ENCODE data around the gene ZNF32. TPM values are rescaled to one million over a fixed set of nuclear protein-coding genes. Genes with fewer than 3 reads are reported as not detected.

ZNF32 gene
- total and polyA plus RNA-seq, 3 experiments from 2014 or later, result 17.4 to 86.3 (median 17.7) TPM

DNA sequence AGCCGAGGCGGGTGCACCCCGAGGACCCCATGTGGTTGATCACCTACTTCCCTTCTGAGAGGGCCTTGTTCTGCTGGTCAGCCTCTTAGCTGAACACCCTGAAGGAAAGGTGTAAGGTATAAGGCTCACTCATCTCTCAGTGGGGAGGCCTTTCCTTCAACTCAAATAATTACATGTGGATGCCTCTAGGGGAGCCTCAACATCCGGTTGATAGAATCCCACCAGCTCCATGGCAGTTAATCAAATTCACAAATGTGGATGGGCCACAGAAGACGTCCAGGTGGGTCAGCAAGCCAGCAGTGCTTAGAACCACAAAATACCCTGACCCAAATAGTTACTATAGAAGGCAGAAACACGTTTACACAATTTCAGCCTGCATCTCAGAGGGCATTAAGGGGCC lies 37.7 kb upstream of the ZNF32 start:
- Mint-ChIP-seq H3K4me1 (peaks cover 3 to 12% (median 11%) of the 10 kb centered on the region in 3 donors), H3K27me3 (peaks cover 16 to 22% of the 10 kb centered on the region in 2 donors), H3K36me3 (peaks cover 0 to 5% (median 0%) of the 10 kb centered on the region in 3 donors), H3K27ac (no peak overlapping the region), H3K4me3 (peak overlapping the region in 2 of 7 donors; percentile 45 to 53), H3K9me3 (no peaks in the 10 kb centered on the region)
- Histone ChIP-seq H3K4me1 (ENCODE audit: insufficient read depth, low read length) (no peaks in the 10 kb centered on the region), H3K36me3 (ENCODE audit: insufficient read depth, low read length) (no peaks in the 10 kb centered on the region), H3K9me3 (ENCODE audit: low read length) (no peaks in the 10 kb centered on the region), H3K27me3 (ENCODE audit: insufficient read depth, low read length, poor library complexity, severe bottlenecking) (no peaks in the 10 kb centered on the region), H3K27ac (ENCODE audit: low read depth, low read length) (no peak overlapping the region), H3K4me3 (ENCODE audit: low read length) (no peak overlapping the region)
- DNase-seq, result no peak
- ChIA-PET POLR2A (no interaction called here), CTCF (interaction anchor here (0.9 to 1.7 kb wide), 3 partner anchors 625 to 1180 kb away, joined by 4 to 5 read pairs (median 4); no protein-coding TSS in a partner anchor)

DNA sequence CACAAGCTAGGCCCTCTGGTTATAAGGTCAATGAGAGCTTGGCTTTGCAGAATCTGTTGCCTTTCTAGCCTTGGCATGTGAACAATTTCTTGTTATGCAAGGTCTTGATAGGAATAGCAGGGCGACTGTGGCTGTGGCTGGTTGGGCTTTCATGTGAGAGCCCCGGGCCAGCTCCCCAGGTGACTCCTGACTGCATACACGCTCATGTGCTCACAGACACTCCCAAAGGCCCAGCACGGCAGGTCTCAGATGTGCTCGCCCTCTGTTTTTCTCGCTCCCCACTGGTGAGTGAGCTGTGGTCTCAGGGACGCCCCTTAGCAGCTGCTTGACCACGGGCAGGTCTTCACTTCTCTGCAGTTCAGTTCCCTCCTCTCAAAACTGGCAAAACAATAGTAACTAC lies 37.1 kb upstream of the ZNF32 start:
- Mint-ChIP-seq H3K27ac (no peak overlapping the region), H3K4me3 (peak overlapping the region in 1 of 7 donors; percentile 40), H3K4me1 (peaks cover 3 to 12% (median 11%) of the 10 kb centered on the region in 3 donors), H3K9me3 (no peaks in the 10 kb centered on the region), H3K36me3 (peaks cover 0 to 5% (median 0%) of the 10 kb centered on the region in 3 donors), H3K27me3 (peaks cover 17 to 18% of the 10 kb centered on the region in 2 donors)
- CTCF ChIA-PET, result interaction anchor here (0.9 to 1.7 kb wide), 3 partner anchors 626 to 1180 kb away, joined by 4 to 5 read pairs (median 4); no protein-coding TSS in a partner anchor
- Histone ChIP-seq H3K27me3 (ENCODE audit: insufficient read depth, low read length, poor library complexity, severe bottlenecking) (no peaks in the 10 kb centered on the region), H3K4me3 (ENCODE audit: low read length) (no peak overlapping the region), H3K36me3 (ENCODE audit: insufficient read depth, low read length) (no peaks in the 10 kb centered on the region), H3K27ac (ENCODE audit: low read depth, low read length) (no peak overlapping the region), H3K9me3 (ENCODE audit: low read length) (no peaks in the 10 kb centered on the region), H3K4me1 (ENCODE audit: insufficient read depth, low read length) (no peaks in the 10 kb centered on the region)
- DNase-seq, result no peak
- POLR2A ChIA-PET, result interaction anchor here (0.5 kb wide), 1 partner anchor 72 kb away, joined by 6 read pairs; no protein-coding TSS in a partner anchor

DNA sequence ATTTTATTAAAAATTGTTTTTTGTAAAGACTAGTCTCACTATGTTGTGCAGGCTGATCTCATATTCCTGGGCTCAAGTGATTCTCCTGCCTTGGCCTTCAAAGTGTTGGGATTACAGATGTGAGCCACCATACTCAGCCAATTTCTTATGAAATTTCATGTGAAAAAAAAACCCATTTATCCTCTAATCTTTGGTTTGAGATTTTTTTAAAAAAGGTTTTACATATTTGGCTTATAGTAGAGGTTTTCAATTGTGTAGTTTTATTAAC lies 35.5 kb upstream of the ZNF32 start:
- Mint-ChIP-seq H3K4me3 (no peak overlapping the region), H3K9me3 (no peaks in the 10 kb centered on the region), H3K36me3 (no peaks in the 10 kb centered on the region), H3K27me3 (peaks cover 21 to 22% of the 10 kb centered on the region in 2 donors), H3K27ac (no peak overlapping the region), H3K4me1 (peaks cover 0 to 3% (median 1%) of the 10 kb centered on the region in 3 donors)
- Histone ChIP-seq H3K27me3 (ENCODE audit: insufficient read depth, low read length, poor library complexity, severe bottlenecking) (no peaks in the 10 kb centered on the region), H3K27ac (ENCODE audit: low read depth, low read length) (no peak overlapping the region), H3K4me3 (ENCODE audit: low read length) (no peak overlapping the region), H3K4me1 (ENCODE audit: insufficient read depth, low read length) (no peaks in the 10 kb centered on the region), H3K36me3 (ENCODE audit: insufficient read depth, low read length) (no peaks in the 10 kb centered on the region), H3K9me3 (ENCODE audit: low read length) (no peaks in the 10 kb centered on the region)
- ChIA-PET CTCF (no interaction called here), POLR2A (no interaction called here)
- DNase-seq, result no peak

DNA sequence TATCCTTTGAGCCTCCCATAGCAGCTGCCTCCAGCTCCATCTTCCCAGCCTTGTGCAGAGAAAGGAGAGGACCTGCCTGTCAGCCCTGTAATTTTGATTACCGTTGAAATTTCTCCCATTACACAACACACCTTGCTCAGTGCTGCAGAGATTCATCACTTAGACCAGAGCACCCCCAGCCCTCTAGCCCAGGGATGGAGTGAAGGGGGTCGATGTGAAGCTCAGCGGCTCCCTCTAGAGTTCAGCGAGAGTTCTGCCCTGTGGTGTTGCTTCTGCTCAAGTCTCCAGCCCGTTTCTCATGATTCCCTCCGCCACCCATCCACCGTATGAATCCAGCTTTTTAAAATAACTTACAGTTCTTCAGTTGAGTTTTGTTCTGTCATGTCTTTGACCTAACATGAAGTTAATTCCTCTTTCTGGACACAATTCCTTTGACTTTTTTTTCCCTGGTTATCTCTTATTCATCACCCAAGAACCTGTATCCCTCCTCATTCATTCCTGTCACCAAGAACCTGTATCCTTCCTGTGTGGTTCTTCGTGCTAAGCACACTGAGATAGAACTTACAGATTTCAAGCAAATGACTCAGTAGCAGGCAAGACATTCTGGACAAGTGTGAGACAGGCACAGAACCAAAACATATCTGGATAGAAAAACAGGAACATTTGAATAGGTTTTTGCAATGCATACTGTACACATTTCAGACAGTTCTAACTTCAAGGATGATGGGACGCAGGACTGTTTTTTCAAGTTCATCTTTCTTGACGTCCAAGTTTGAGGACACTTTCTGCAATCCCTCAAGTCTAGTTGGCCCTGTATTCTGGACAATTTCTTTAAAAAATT lies 35.0 kb upstream of the ZNF32 start:
- Histone ChIP-seq H3K4me3 (ENCODE audit: low read length) (no peak overlapping the region), H3K9me3 (ENCODE audit: low read length) (no peaks in the 10 kb centered on the region), H3K27ac (ENCODE audit: low read depth, low read length) (no peak overlapping the region), H3K4me1 (ENCODE audit: insufficient read depth, low read length) (no peaks in the 10 kb centered on the region), H3K36me3 (ENCODE audit: insufficient read depth, low read length) (no peaks in the 10 kb centered on the region), H3K27me3 (ENCODE audit: insufficient read depth, low read length, poor library complexity, severe bottlenecking) (no peaks in the 10 kb centered on the region)
- CTCF ChIA-PET, result interaction anchor here (0.7 to 1.7 kb wide), 5 partner anchors 10 to 1198 kb away, joined by 3 to 9 read pairs (median 3); no protein-coding TSS in a partner anchor
- no peaks in the 10 kb centered on the region for H3K9me3 Mint-ChIP-seq
- H3K27me3 Mint-ChIP-seq, result peaks cover 23 to 27% of the 10 kb centered on the region in 2 donors
- H3K4me1 Mint-ChIP-seq, result peaks cover 0 to 3% (median 1%) of the 10 kb centered on the region in 3 donors
- H3K27ac Mint-ChIP-seq, result peak overlapping the region in 1 of 8 donors; percentile 12
- POLR2A ChIA-PET, result no interaction called here
- no peak for DNase-seq
- H3K36me3 Mint-ChIP-seq, result no peaks in the 10 kb centered on the region
- no peak overlapping the region for H3K4me3 Mint-ChIP-seq

DNA sequence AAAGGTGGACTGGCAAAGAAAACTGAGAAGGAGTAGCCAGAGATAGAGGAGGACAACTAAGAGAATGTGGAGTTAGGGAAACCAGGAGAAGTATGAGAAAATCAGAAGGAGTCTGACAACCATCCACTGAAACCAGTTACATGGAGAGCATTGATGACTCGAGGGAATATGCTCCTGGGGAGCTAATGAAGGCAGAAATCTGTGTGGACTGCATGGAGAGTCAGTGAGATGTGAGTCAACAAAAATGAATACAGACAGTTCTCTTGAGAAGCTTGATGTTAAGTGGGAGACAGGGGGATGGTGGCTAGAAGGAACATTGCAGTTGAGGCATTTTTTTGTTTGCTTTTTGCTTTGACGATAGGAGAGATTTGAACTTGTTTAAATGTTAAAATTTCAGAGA lies 34.3 kb upstream of the ZNF32 start:
- ChIA-PET POLR2A (no interaction called here), CTCF (interaction anchor here (0.7 to 1.7 kb wide), 4 partner anchors 9 to 1198 kb away, joined by 3 to 9 read pairs (median 4); no protein-coding TSS in a partner anchor)
- Mint-ChIP-seq H3K36me3 (no peaks in the 10 kb centered on the region), H3K9me3 (no peaks in the 10 kb centered on the region), H3K4me1 (peaks cover 0 to 3% (median 1%) of the 10 kb centered on the region in 3 donors), H3K27me3 (peaks cover 24 to 33% of the 10 kb centered on the region in 2 donors), H3K4me3 (no peak overlapping the region), H3K27ac (no peak overlapping the region)
- Histone ChIP-seq H3K4me1 (ENCODE audit: insufficient read depth, low read length) (no peaks in the 10 kb centered on the region), H3K36me3 (ENCODE audit: insufficient read depth, low read length) (no peaks in the 10 kb centered on the region), H3K9me3 (ENCODE audit: low read length) (no peaks in the 10 kb centered on the region), H3K27me3 (ENCODE audit: insufficient read depth, low read length, poor library complexity, severe bottlenecking) (no peaks in the 10 kb centered on the region), H3K4me3 (ENCODE audit: low read length) (no peak overlapping the region), H3K27ac (ENCODE audit: low read depth, low read length) (no peak overlapping the region)
- DNase-seq, result no peak

DNA sequence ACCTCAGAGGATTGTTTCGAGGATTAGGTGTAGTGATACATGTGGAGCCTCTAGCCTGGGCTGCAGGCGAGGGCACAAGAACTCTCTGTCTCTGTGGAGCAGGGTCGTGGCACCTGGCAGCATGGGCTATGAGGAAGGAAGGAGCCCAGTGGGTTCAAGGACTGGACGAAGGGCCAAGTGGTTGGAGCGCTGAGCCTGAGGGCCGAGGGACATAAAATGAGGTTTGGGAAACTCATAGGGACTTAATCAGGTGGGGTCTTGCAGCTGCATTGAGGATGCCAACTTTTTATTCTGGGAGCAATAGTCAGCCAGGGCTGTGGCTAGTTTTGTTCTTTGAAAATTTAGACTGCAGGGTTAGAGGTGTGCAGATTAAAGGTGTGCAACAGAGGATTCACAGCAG lies 33.0 kb upstream of the ZNF32 start:
- H3K4me3 ChIP-seq (ENCODE audit: low read length), result no peak overlapping the region
- Mint-ChIP-seq H3K27ac (no peak overlapping the region), H3K36me3 (no peaks in the 10 kb centered on the region), H3K4me3 (no peak overlapping the region), H3K4me1 (no peaks in the 10 kb centered on the region), H3K9me3 (no peaks in the 10 kb centered on the region), H3K27me3 (peaks cover 24 to 36% of the 10 kb centered on the region in 2 donors)
- H3K27ac ChIP-seq (ENCODE audit: low read depth, low read length), result no peak overlapping the region
- POLR2A ChIA-PET, result no interaction called here
- H3K4me1 ChIP-seq (ENCODE audit: insufficient read depth, low read length), result no peaks in the 10 kb centered on the region
- H3K27me3 ChIP-seq (ENCODE audit: insufficient read depth, low read length, poor library complexity, severe bottlenecking), result no peaks in the 10 kb centered on the region
- H3K9me3 ChIP-seq (ENCODE audit: low read length), result no peaks in the 10 kb centered on the region
- DNase-seq, result no peak
- CTCF ChIA-PET, result interaction anchor here (1.7 kb wide), 1 partner anchor 1184 kb away, joined by 4 read pairs; no protein-coding TSS in a partner anchor
- H3K36me3 ChIP-seq (ENCODE audit: insufficient read depth, low read length), result no peaks in the 10 kb centered on the region

DNA sequence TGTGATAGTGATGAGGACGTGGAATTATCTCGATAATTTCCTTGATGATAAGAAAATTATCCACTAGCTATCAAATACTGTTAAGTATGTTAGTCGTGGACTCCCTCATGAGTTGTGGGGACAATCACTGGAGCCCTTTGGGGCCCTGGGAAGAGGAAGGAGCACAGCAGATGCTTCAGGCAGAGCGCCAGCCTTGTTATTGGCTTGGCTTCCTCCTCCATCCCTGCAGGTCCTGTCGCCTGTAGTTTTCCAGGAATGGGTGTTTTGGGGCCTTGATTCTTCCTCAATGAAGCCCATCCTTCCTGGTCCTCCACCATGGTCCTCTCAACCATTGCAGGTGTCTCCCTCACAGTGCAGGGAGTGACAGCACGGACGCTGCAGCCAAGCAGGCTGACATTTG lies 32.5 kb upstream of the ZNF32 start:
- H3K36me3 Mint-ChIP-seq, result no peaks in the 10 kb centered on the region
- no peak overlapping the region for H3K4me3 Mint-ChIP-seq
- H3K9me3 Mint-ChIP-seq, result no peaks in the 10 kb centered on the region
- Histone ChIP-seq H3K36me3 (ENCODE audit: insufficient read depth, low read length) (no peaks in the 10 kb centered on the region), H3K4me1 (ENCODE audit: insufficient read depth, low read length) (no peaks in the 10 kb centered on the region), H3K4me3 (ENCODE audit: low read length) (no peak overlapping the region), H3K27ac (ENCODE audit: low read depth, low read length) (no peak overlapping the region), H3K27me3 (ENCODE audit: insufficient read depth, low read length, poor library complexity, severe bottlenecking) (no peaks in the 10 kb centered on the region), H3K9me3 (ENCODE audit: low read length) (no peaks in the 10 kb centered on the region)
- no peak for DNase-seq
- ChIA-PET POLR2A (no interaction called here), CTCF (interaction anchor here (1.3 kb wide), 1 partner anchor 9 kb away, joined by 7 read pairs; no protein-coding TSS in a partner anchor)
- H3K27ac Mint-ChIP-seq, result no peak overlapping the region
- H3K27me3 Mint-ChIP-seq, result peaks cover 23 to 36% of the 10 kb centered on the region in 2 donors
- H3K4me1 Mint-ChIP-seq, result no peaks in the 10 kb centered on the region

DNA sequence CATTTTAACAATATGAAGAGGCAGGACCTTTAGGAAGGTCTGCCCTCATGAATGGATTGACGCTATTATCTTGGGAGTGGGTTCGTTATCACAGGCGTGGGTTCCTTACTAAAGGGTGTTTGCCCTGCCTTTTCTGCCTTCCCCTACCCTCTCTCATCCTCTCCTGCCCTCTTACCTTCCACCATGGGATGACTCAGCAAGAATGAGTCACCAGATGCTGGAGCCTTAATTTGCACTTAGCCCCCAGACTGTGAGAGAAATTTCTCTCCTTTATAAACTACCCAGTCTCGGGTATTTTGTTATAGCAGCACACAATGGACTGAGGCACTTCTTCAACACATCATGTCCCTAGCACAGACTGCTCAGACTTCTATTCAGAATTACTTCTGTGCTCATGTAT lies 31.4 kb upstream of the ZNF32 start:
- H3K27me3 ChIP-seq (ENCODE audit: insufficient read depth, low read length, poor library complexity, severe bottlenecking), result peaks cover 4% of the 10 kb centered on the region
- Mint-ChIP-seq H3K27me3 (peaks cover 23 to 36% of the 10 kb centered on the region in 2 donors), H3K36me3 (no peaks in the 10 kb centered on the region), H3K9me3 (no peaks in the 10 kb centered on the region), H3K4me1 (no peaks in the 10 kb centered on the region), H3K27ac (no peak overlapping the region), H3K4me3 (no peak overlapping the region)
- ChIA-PET CTCF (interaction anchor here (1.3 kb wide), 1 partner anchor 10 kb away, joined by 7 read pairs; no protein-coding TSS in a partner anchor), POLR2A (no interaction called here)
- no peaks in the 10 kb centered on the region for H3K36me3 ChIP-seq (ENCODE audit: insufficient read depth, low read length)
- no peaks in the 10 kb centered on the region for H3K4me1 ChIP-seq (ENCODE audit: insufficient read depth, low read length)
- no peak overlapping the region for H3K27ac ChIP-seq (ENCODE audit: low read depth, low read length)
- no peak for DNase-seq
- H3K9me3 ChIP-seq (ENCODE audit: low read length), result no peaks in the 10 kb centered on the region
- no peak overlapping the region for H3K4me3 ChIP-seq (ENCODE audit: low read length)

Measured in CD8-positive, alpha-beta memory T cell (primary cell).